ENCODE data around the gene PDSS1. TPM values are rescaled to one million over a fixed set of nuclear protein-coding genes. Genes with fewer than 3 reads are reported as not detected.

PDSS1 gene
- polyA plus RNA-seq, 1 of the 3 experiments (the other 2 are of a cell fraction): 14.9 TPM

GRCh38 chr10:26739071-26739631 is 41.6 kb downstream of the PDSS1 start (continued):
- TF ChIP-seq GATA2 (CRISPR knock-in tag; IDR thresholded peaks at IDR 0.05): no peak
- TF ChIP-seq FOSL2 (IDR thresholded peaks at IDR 0.05; ENCODE audit: borderline replicate concordance, low read depth): no peak

GRCh38 chr10:26741368-26741767 is 43.9 kb downstream of the PDSS1 start:
- POLR2A ChIA-PET: no interaction called here
- H3K4me2 ChIP-seq: no peak overlapping the region
- H2AFZ ChIP-seq (ENCODE audit: low read depth): no peak overlapping the region
- no peaks in the 10 kb centered on the region for H3K9me3 ChIP-seq
- peaks cover 2% of the 10 kb centered on the region for H3F3A ChIP-seq (replicated peaks; ENCODE audit: insufficient read depth)
- WGBS (ENCODE audit: low lambda C conversion rate): 100% methylated on average over 4 of the region's 4 CpGs
- DNase-seq: no peak
- H3K36me3 ChIP-seq (replicated peaks in 1 of 2; ENCODE audit: control insufficient read depth in 1 of 2, insufficient read depth in 2 of 2, low read length in 1 of 2): peaks cover 41 to 57% of the 10 kb centered on the region in 2 experiments
- H3K79me2 ChIP-seq (ENCODE audit: insufficient read depth): no peaks in the 10 kb centered on the region
- no peaks in the 10 kb centered on the region for H3K4me1 ChIP-seq (ENCODE audit: control insufficient read depth in 1 of 2, insufficient read depth in 2 of 2, low read depth in 1 of 2, low read length in 1 of 2)
- no peak overlapping the region for H3K4me3 ChIP-seq (ENCODE audit: low read depth in 2 of 2, low read length in 1 of 2)
- H3K27me3 ChIP-seq (ENCODE audit: insufficient read depth): no peaks in the 10 kb centered on the region
- no peaks in the 10 kb centered on the region for H3K9me2 ChIP-seq
- TF ChIP-seq USF2 (IDR thresholded peaks at IDR 0.05; ENCODE audit: borderline replicate concordance, low read depth, low read length): no peak
- no peak for TF ChIP-seq PBX3 (IDR thresholded peaks at IDR 0.05)
- no peak for TF ChIP-seq NRF1 (IDR thresholded peaks at IDR 0.05; ENCODE audit: low read depth, low read length)
- no peak for TF ChIP-seq TCF12 (IDR thresholded peaks at IDR 0.05)
- no peak overlapping the region for H3K9ac ChIP-seq
- H3K27ac ChIP-seq (ENCODE audit: low read depth in 2 of 2, low read length in 1 of 2): no peak overlapping the region
- CTCF ChIA-PET: interaction anchor here (2.0 kb wide), 1 partner anchor 15 kb away, joined by 11 read pairs; no protein-coding TSS in a partner anchor
- H4K20me1 ChIP-seq (ENCODE audit: insufficient read depth): no peaks in the 10 kb centered on the region

DNA sequence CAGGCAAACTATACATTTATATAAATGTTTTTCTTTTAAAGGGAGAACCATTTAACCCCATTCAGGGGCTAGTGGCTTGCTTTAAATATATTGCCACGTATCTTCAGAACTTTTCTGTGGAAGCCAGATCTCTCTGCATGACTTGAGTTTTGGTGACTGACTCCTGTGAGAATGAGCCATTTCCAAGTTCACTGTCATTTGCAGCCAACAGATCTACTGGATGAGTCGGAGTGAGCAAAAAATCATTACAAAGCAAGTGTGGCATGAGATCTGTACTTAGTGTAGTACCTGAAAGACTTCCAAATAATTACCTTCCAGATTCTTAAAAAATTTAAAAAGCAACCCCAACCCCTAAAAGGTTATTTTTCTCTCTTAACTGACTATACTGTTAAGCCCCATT is 45.6 kb downstream of the PDSS1 start:
- ChIA-PET CTCF (no interaction called here), POLR2A (no interaction called here)
- 98% methylated on average over 2 of the region's 2 CpGs for WGBS (ENCODE audit: low lambda C conversion rate)
- no peaks in the 10 kb centered on the region for H3K4me1 ChIP-seq (ENCODE audit: control insufficient read depth in 1 of 2, insufficient read depth in 2 of 2, low read depth in 1 of 2, low read length in 1 of 2)
- peaks cover 49 to 60% of the 10 kb centered on the region in 2 experiments for H3K36me3 ChIP-seq (replicated peaks in 1 of 2; ENCODE audit: control insufficient read depth in 1 of 2, insufficient read depth in 2 of 2, low read length in 1 of 2)
- DNase-seq: no peak
- no peak overlapping the region for H3K9ac ChIP-seq
- H3F3A ChIP-seq (replicated peaks; ENCODE audit: insufficient read depth): peaks cover 7% of the 10 kb centered on the region
- no peak overlapping the region for H3K4me2 ChIP-seq
- no peak overlapping the region for H2AFZ ChIP-seq (ENCODE audit: low read depth)
- H3K9me2 ChIP-seq: no peaks in the 10 kb centered on the region
- TF ChIP-seq EP300 (IDR thresholded peaks at IDR 0.05; ENCODE audit: borderline replicate concordance in 1 of 2, low read depth in 1 of 2, low read length in 1 of 2): no peak
- TF ChIP-seq EZH2phosphoT487 (IDR thresholded peaks at IDR 0.05; ENCODE audit: borderline replicate concordance, low read depth): no peak
- TF ChIP-seq TAF1 (IDR thresholded peaks at IDR 0.05; ENCODE audit: borderline replicate concordance, low read depth, low read length): no peak
- TF ChIP-seq MAX (IDR thresholded peaks at IDR 0.05; ENCODE audit: low read depth): no peak
- TF ChIP-seq ZBTB33 (IDR thresholded peaks at IDR 0.05; ENCODE audit: borderline replicate concordance, low read depth): no peak
- TF ChIP-seq RAD21 (IDR thresholded peaks at IDR 0.05; ENCODE audit: low read length): no peak
- TF ChIP-seq YY1 (IDR thresholded peaks at IDR 0.05; ENCODE audit: low read depth): no peak
- no peak for TF ChIP-seq MEF2A (IDR thresholded peaks at IDR 0.05; ENCODE audit: borderline replicate concordance, low read depth)
- TF ChIP-seq, protein P1, sequence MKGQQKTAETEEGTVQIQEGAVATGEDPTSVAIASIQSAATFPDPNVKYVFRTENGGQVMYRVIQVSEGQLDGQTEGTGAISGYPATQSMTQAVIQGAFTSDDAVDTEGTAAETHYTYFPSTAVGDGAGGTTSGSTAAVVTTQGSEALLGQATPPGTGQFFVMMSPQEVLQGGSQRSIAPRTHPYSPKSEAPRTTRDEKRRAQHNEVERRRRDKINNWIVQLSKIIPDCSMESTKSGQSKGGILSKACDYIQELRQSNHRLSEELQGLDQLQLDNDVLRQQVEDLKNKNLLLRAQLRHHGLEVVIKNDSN (IDR thresholded peaks at IDR 0.05; ENCODE audit: borderline replicate concordance, low read depth): no peak
- no peak for TF ChIP-seq NRF1 (IDR thresholded peaks at IDR 0.05; ENCODE audit: low read depth, low read length)
- no peak for TF ChIP-seq RCOR1 (IDR thresholded peaks at IDR 0.05; ENCODE audit: low read length)
- TF ChIP-seq IRF3 (IDR thresholded peaks at IDR 0.05; ENCODE audit: low read depth, low read length): no peak
- H4K20me1 ChIP-seq (ENCODE audit: insufficient read depth): no peaks in the 10 kb centered on the region
- no peaks in the 10 kb centered on the region for H3K9me3 ChIP-seq
- H3K27ac ChIP-seq (ENCODE audit: low read depth in 2 of 2, low read length in 1 of 2): no peak overlapping the region
- no peaks in the 10 kb centered on the region for H3K79me2 ChIP-seq (ENCODE audit: insufficient read depth)
- no peak overlapping the region for H3K4me3 ChIP-seq (ENCODE audit: low read depth in 2 of 2, low read length in 1 of 2)
- no peaks in the 10 kb centered on the region for H3K27me3 ChIP-seq (ENCODE audit: insufficient read depth)

Data from SK-N-SH (cell line).